Measurements from ENCODE around the gene CTXN1. TPM values are rescaled to one million over a fixed set of nuclear protein-coding genes. Genes with fewer than 3 reads are reported as not detected.

Gene CTXN1
- total RNA-seq, 4 donors from 2014 or later = 0.66 to 0.94 (median 0.68) TPM; not detected in 1

DNA sequence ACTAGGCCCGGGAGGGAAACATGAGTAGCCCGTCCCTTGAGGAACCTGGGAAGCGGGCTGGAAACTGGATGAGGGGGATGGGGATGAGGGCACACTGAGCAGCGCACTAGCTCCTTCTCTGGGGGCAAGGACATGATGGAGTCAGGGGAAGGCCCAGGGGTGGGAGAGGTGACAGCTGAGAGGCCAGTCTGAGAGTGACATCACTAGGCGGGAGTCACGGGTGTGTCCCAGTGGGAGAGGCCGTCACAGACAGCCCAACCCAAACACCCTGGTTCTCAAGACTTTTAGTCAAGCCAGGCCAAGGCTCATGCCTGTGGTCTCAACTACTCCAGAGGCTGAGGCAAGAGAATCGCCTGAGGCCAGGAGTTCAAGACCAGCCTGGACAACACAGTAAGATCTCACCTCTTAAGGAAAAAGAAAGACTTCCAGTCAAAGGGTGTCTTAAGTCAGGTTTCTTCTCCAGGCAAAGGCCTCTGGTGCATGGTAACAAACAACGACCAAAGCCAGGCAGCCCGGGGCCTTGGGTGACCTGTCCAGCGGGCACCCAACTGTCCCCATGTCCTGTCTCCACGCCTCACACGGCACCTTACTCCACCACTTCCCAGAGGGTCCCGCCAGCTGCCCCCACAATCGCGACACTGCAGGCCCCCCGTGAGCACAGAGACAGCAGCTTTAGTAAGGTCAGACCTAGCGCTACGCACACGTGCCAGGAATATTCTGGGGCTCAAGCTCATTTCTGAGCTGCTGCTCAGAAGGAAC lies 43.0 kb upstream of the CTXN1 start:
- TF ChIP-seq, protein P1, sequence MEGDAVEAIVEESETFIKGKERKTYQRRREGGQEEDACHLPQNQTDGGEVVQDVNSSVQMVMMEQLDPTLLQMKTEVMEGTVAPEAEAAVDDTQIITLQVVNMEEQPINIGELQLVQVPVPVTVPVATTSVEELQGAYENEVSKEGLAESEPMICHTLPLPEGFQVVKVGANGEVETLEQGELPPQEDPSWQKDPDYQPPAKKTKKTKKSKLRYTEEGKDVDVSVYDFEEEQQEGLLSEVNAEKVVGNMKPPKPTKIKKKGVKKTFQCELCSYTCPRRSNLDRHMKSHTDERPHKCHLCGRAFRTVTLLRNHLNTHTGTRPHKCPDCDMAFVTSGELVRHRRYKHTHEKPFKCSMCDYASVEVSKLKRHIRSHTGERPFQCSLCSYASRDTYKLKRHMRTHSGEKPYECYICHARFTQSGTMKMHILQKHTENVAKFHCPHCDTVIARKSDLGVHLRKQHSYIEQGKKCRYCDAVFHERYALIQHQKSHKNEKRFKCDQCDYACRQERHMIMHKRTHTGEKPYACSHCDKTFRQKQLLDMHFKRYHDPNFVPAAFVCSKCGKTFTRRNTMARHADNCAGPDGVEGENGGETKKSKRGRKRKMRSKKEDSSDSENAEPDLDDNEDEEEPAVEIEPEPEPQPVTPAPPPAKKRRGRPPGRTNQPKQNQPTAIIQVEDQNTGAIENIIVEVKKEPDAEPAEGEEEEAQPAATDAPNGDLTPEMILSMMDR (IDR thresholded peaks at IDR 0.05; ENCODE audit: low read depth) = no peak

DNA sequence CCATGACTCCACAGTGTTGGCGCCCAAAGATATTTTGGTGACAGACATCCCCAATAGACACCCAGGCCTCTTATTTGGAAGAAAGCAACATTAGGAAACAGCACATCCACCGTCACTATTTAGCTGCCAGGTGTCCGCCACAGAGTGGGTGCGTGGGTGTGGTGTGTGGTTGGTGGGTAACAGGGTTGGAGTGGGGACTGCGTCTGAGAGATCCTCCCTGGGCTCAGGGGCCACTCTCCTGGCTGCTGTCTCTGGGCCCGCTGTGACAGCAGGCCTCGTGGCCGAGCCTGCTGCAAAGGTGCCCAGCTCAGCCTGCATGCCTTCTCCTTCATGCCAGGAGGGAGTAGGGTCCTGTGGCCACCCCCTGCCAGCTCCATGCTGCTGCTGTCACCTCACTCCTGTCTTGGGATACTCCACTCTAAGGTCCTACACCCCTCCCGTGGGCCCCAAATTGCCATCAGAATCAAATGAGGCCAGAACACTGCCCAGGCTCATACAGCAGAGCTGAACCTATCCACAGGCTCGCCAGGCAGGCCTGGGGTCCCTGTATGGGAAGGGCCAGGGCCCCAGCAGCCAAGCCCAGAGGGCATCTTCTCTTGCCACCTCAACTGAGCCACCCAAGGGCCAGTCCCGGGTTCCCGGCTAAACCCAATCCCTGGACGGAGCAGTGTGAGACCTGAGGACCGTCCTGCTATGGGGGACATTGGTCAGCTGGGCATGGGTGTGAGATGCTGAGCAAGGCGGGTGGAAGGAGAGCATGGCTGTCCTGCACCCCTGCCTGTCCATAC lies 42.3 kb upstream of the CTXN1 start:
- TF ChIP-seq, protein P1 (IDR thresholded peaks at IDR 0.05; ENCODE audit: low read depth) = no peak

DNA sequence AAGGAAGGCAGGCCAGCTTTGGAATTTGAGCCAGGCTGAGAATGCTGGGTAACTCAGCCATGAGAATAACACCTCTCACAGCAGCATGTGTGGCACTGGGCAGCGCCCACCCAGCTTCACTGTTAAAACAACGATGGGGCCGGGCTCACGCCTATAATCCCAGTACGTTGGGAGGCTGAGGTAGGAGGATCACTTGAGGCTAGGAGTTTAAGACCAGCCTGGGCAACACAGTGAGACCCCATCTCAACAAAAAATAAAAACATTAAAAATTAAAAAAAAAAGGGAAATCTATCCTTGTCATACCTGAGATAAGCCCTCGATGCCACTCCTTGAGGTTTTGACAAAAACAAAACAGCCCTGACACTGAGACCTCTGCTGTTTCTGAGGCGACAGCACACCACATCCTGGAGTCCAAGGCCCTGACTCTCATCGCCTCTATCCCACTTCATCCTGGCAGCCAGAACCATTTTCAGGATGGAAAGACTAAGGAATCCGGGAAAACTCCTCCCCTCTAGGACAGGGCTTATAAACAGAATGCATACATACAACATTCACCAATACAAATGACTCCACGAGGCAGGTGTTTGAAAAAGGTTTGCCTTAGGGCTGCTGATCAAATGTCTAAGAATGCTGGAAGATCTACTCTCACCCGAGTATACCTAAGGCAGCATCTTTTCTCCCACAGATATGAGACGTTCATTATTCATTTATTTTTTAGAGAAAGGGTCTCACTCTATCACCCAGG lies 40.2 kb upstream of the CTXN1 start:
- TF ChIP-seq, protein P1 (IDR thresholded peaks at IDR 0.05; ENCODE audit: low read depth) = no peak

DNA sequence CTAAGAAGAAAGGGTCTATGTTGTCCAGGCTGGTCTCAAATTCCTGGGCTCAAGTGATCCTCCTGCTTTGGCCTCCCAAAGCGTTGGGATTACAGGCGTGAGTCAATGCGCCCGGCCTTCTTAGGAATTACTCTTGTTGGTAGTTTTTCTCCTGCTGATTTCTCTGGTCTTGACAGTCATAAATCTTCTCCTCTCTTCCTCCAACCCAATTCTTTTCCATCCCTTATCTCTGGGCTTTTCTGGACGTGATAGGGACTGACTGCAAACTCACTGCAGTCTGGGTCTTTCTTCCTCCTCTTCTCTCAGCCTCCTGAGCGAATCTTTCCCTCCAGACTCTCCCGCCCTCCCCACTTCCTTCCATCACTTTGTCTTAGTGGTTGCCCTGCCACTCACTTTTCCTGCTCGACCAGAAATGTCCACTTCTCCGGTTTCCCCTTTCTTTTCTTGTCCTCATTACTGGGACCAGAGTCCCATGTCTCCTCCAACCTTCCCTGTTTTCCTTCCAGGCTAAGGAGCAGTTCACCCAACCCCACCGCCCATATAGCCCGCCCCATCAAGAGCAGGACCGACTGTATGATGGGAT lies 39.4 kb upstream of the CTXN1 start:
- TF ChIP-seq, protein P1 (IDR thresholded peaks at IDR 0.05; ENCODE audit: low read depth) = no peak

DNA sequence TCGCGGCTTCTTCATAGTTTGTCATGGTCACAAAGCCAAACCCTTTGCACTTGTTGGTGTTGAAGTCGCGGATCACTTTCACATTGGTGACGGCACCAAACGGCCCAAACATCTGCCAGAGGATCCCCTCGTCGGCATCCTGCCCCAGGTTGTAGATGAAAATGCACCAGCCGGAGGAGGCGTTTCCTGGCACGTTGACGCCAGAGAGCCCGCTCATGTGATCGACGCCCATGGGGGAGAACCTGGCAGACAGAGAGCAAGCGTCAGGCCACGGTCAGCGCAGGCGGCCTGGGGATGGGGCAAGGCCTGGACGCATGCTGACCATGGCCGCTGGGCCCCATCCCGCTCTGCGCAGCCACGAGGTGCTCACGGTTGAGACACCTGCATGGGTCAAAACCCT lies 37.6 kb upstream of the CTXN1 start:
- TF ChIP-seq, protein P1 (IDR thresholded peaks at IDR 0.05; ENCODE audit: low read depth) = no peak

DNA sequence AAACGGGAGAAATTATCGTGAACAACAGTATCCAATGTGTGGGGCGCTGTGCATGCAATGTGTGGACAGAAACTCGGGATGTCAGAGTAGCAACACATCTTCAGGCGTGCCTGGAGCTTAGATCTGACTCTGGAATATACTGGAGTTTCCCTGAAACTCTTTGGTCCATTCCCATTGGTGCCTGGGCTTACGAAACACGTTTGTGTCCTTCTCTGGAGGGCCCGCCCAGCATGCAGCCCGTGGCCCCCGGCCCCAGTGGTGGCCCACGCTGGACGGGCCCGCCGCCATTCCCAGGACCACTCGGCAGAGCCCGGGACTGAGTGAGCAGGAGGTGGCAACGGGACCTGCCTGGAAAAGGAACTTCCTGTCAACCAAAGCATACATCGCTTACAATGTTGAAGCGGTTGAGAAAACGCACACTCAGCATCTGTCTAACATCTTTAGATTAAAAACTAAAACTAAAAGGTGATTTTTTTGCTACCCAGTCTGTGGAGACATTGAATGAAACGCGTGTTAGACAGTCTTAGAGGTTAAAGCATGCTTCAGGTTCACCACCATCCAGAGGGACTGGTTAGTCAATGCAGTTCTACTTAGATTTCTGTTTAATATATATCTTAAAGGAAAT lies 36.8 kb upstream of the CTXN1 start:
- TF ChIP-seq, protein P1 (IDR thresholded peaks at IDR 0.05; ENCODE audit: low read depth) = no peak
